Peyer's patch (tissue), 4 donors: Measurements from ENCODE around the gene SIT1.

Experiments used
- POLR2A ChIP-seq, 2 donors: fragments of 450-650 bp; IDR thresholded peaks; one replicate each; pipeline ENCODE4 v1.5.1; 2017; ENCODE audit warnings: antibody characterized with exemption in 2 of 2, mild to moderate bottlenecking in 2 of 2, moderate library complexity in 2 of 2
- TF ChIP-seq, protein P1 (sequence below), 6 experiments: fragments of 450-650 bp in 4 of 6; fragments of 200-600 bp in 2 of 6; sonication (generic) in 1 of 6; IDR thresholded peaks; one replicate each; pipeline ENCODE4 v1.5.1; 2017 to 2019; ENCODE audit warnings: antibody characterized with exemption in 6 of 6, mild to moderate bottlenecking in 3 of 6, moderate library complexity in 1 of 6

DNA sequence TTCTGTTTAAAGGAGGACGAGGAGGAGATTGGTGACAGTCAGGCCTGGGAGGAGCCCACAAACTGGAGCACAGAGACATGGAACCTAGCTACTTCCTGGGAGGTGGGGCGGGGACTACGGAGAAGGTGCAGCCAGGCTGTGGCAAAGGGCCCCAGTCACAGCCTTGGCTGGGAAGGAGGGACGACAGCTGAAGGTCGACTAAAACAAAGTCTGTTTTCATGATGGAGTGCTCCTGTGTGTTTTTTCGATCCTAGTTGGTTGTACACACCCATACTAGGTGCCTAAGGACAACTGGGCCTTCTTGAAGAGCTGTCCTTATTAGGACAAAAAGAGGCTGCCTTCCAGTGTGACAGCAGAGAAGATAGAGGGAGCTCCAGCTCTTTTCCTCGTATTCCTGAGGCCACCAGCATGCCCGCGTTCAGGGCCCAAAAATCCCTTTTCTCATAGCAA lies 10.3 kb upstream of the SIT1 start:
- TF ChIP-seq, protein P1, sequence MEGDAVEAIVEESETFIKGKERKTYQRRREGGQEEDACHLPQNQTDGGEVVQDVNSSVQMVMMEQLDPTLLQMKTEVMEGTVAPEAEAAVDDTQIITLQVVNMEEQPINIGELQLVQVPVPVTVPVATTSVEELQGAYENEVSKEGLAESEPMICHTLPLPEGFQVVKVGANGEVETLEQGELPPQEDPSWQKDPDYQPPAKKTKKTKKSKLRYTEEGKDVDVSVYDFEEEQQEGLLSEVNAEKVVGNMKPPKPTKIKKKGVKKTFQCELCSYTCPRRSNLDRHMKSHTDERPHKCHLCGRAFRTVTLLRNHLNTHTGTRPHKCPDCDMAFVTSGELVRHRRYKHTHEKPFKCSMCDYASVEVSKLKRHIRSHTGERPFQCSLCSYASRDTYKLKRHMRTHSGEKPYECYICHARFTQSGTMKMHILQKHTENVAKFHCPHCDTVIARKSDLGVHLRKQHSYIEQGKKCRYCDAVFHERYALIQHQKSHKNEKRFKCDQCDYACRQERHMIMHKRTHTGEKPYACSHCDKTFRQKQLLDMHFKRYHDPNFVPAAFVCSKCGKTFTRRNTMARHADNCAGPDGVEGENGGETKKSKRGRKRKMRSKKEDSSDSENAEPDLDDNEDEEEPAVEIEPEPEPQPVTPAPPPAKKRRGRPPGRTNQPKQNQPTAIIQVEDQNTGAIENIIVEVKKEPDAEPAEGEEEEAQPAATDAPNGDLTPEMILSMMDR (IDR thresholded peaks at IDR 0.05), result peak in 3 of 6 experiments; percentile 55 to 73 (median 61)
- peak in 1 of 2 donors; percentile 41 for TF ChIP-seq POLR2A (IDR thresholded peaks at IDR 0.05)
